Neuronal stem cell (in vitro differentiated cells): ENCODE measurements around the gene ALPL.

ENCODE experiments used
- DNase-seq: peaks from one replicate; pipeline ENCODE4 v3.0.0-alpha.2; 2013; ENCODE audit warnings: low spot score
- H2AFZ ChIP-seq: one replicate; pipeline ENCODE4 v1.6.1; 2013; ENCODE audit warnings: mild to moderate bottlenecking, low read length, inconsistent platforms
- H2AK5ac ChIP-seq: 2 replicates; pipeline ENCODE4 v1.6.1; 2013; ENCODE audit warnings: low read depth, mild to moderate bottlenecking, inconsistent platforms, low read length, moderate library complexity, mixed read lengths
- H2BK120ac ChIP-seq: 2 replicates; pipeline ENCODE4 v1.6.1; 2013; ENCODE audit warnings: low read depth, mild to moderate bottlenecking, inconsistent platforms, low read length, moderate library complexity, mixed read lengths
- H2BK12ac ChIP-seq: one replicate; pipeline ENCODE4 v1.6.1; 2013; ENCODE audit warnings: low read length, inconsistent platforms
- H2BK15ac ChIP-seq: 2 replicates; pipeline ENCODE4 v1.6.1; 2013; ENCODE audit warnings: mild to moderate bottlenecking, low read length, inconsistent platforms, mixed read lengths
- H2BK5ac ChIP-seq: one replicate; pipeline ENCODE4 v1.6.1; 2013; ENCODE audit warnings: inconsistent platforms, mild to moderate bottlenecking, low read length, moderate library complexity
- H3K14ac ChIP-seq: one replicate; pipeline ENCODE4 v1.6.1; 2013; ENCODE audit warnings: low read length, inconsistent platforms
- H3K18ac ChIP-seq: 2 replicates; pipeline ENCODE4 v1.6.1; 2013; ENCODE audit warnings: low read length, inconsistent platforms
- H3K23ac ChIP-seq: 2 replicates; pipeline ENCODE4 v1.6.1; 2013; ENCODE audit warnings: low read depth, mild to moderate bottlenecking, mixed read lengths, low read length, inconsistent platforms; ENCODE audit not compliant: poor library complexity
- H3K27ac ChIP-seq: replicated peaks from 3 replicates; pipeline ENCODE4 v1.5.1; 2013; ENCODE audit warnings: low read length, inconsistent platforms
- H3K27me3 ChIP-seq, 3 experiments: 2 replicates each; pipeline ENCODE4 v1.6.1; 2013; ENCODE audit warnings: low read length in 3 of 3, mild to moderate bottlenecking in 2 of 3, inconsistent platforms in 1 of 3, low read depth in 1 of 3, mixed read lengths in 1 of 3, moderate library complexity in 1 of 3; ENCODE audit not compliant: control insufficient read depth in 3 of 3, insufficient read depth in 3 of 3
- H3K36me3 ChIP-seq, 2 donors: replicated peaks in 1 of 2; 2 replicates each; pipeline ENCODE4 v1.6.1; 2013; ENCODE audit warnings: low read length in 2 of 2; ENCODE audit not compliant: control insufficient read depth in 2 of 2, insufficient read depth in 2 of 2
- H3K4ac ChIP-seq: 2 replicates; pipeline ENCODE4 v1.6.1; 2013; ENCODE audit warnings: inconsistent platforms, mild to moderate bottlenecking, low read length, moderate library complexity
- H3K4me1 ChIP-seq, 2 donors: 1 replicate in 1 of 2; 2 replicates in 1 of 2; pipeline ENCODE4 v1.6.1; 2013; ENCODE audit warnings: low read length in 2 of 2, low read depth in 1 of 2; ENCODE audit not compliant: control insufficient read depth in 2 of 2, insufficient read depth in 1 of 2
- H3K4me2 ChIP-seq: one replicate; pipeline ENCODE4 v1.6.1; 2013; ENCODE audit warnings: mild to moderate bottlenecking, low read length, inconsistent platforms; ENCODE audit not compliant: insufficient read depth, poor library complexity, severe bottlenecking
- H3K4me3 ChIP-seq, 2 donors: 2 replicates each; pipeline ENCODE4 v1.5.1; 2013; ENCODE audit warnings: low read length in 2 of 2, mild to moderate bottlenecking in 2 of 2, inconsistent platforms in 1 of 2, moderate library complexity in 1 of 2
- H3K79me1 ChIP-seq: one replicate; pipeline ENCODE4 v1.6.1; 2013; ENCODE audit warnings: low read depth, mild to moderate bottlenecking, inconsistent platforms, low read length, moderate library complexity
- H3K9ac ChIP-seq: one replicate; pipeline ENCODE4 v1.6.1; 2013; ENCODE audit warnings: mild to moderate bottlenecking, low read depth, low read length, inconsistent platforms; ENCODE audit not compliant: poor library complexity
- H3K9me3 ChIP-seq, 2 donors: replicated peaks in 1 of 2; 2 replicates each; pipeline versions ENCODE3 to v1.6.1; 2013; ENCODE audit warnings: low read length in 2 of 2, mild to moderate bottlenecking in 2 of 2, inconsistent platforms in 1 of 2, low read depth in 1 of 2, mixed read lengths in 1 of 2, moderate library complexity in 1 of 2; ENCODE audit not compliant: control insufficient read depth in 2 of 2, insufficient read depth in 1 of 2
- H4K8ac ChIP-seq: one replicate; pipeline ENCODE4 v1.6.1; 2013; ENCODE audit warnings: low read depth, mild to moderate bottlenecking, inconsistent platforms, low read length, moderate library complexity
- H4K91ac ChIP-seq: one replicate; pipeline ENCODE4 v1.6.1; 2013; ENCODE audit warnings: low read length, low read depth, mild to moderate bottlenecking, inconsistent platforms; ENCODE audit not compliant: poor library complexity
- WGBS, 2 donors: extraction: QIAGEN DNeasy Blood & Tissue Kit; methylation state at CpG; one replicate each; pipeline ENCODE4 v1.1.7; 2013; ENCODE audit warnings: missing lambda C conversion rate in 2 of 2, mixed read lengths in 1 of 2; ENCODE audit not compliant: insufficient read length in 2 of 2, insufficient replicate concordance in 1 of 2; ENCODE audit errors: extremely low coverage in 2 of 2; 5-methylcytosine and 5-hydroxymethylcytosine counted together

ALPL gene

GRCh38 chr1:21534146-21534545 lies 24.9 kb downstream of the ALPL start:
- H2AFZ ChIP-seq: no peak overlapping the region
- no peak overlapping the region for H2BK120ac ChIP-seq
- peaks cover 0 to 5% of the 10 kb centered on the region in 2 donors for H3K36me3 ChIP-seq
- no peak overlapping the region for H2BK5ac ChIP-seq
- H3K4me1 ChIP-seq: peaks cover 14% of the 10 kb centered on the region in 2 donors
- H3K4ac ChIP-seq: no peak overlapping the region
- H3K18ac ChIP-seq: no peak overlapping the region
- DNase-seq: no peak
- no peaks in the 10 kb centered on the region for H3K27me3 ChIP-seq
- H3K23ac ChIP-seq: no peak overlapping the region
- H3K9me3 ChIP-seq: no peaks in the 10 kb centered on the region
- no peak overlapping the region for H2AK5ac ChIP-seq
- H2BK12ac ChIP-seq: no peak overlapping the region
- H3K9ac ChIP-seq: no peak overlapping the region
- H2BK15ac ChIP-seq: no peak overlapping the region
- H3K4me3 ChIP-seq: no peak overlapping the region
- no CpG with 5 or more reads among the region's 5 CpGs for WGBS, 2 donors
- H4K91ac ChIP-seq: no peak overlapping the region
- H3K79me1 ChIP-seq: peaks cover 14% of the 10 kb centered on the region
- H3K14ac ChIP-seq: no peak overlapping the region
- H3K4me2 ChIP-seq: no peak overlapping the region
- H4K8ac ChIP-seq: no peak overlapping the region
- H3K27ac ChIP-seq: no peak overlapping the region

GRCh38 chr1:21534674-21535378 lies 25.6 kb downstream of the ALPL start:
- Histone ChIP-seq H3K27ac (peak overlapping the region; percentile 5), H3K9ac (no peak overlapping the region), H3K14ac (no peak overlapping the region), H3K9me3 (no peaks in the 10 kb centered on the region), H2BK5ac (no peak overlapping the region), H3K4me2 (no peak overlapping the region), H3K79me1 (peaks cover 14% of the 10 kb centered on the region), H3K4ac (no peak overlapping the region), H2AK5ac (no peak overlapping the region), H4K8ac (no peak overlapping the region), H3K23ac (no peak overlapping the region), H2BK15ac (no peak overlapping the region), H2BK12ac (no peak overlapping the region), H3K27me3 (no peaks in the 10 kb centered on the region), H2AFZ (no peak overlapping the region), H2BK120ac (no peak overlapping the region), H4K91ac (no peak overlapping the region), H3K4me1 (peaks cover 14% of the 10 kb centered on the region in 2 donors), H3K4me3 (no peak overlapping the region), H3K18ac (no peak overlapping the region), H3K36me3 (peaks cover 0 to 5% of the 10 kb centered on the region in 2 donors)
- WGBS, 2 donors: no CpG with 5 or more reads among the region's 11 CpGs
- peak; percentile 33 for DNase-seq

- Histone ChIP-seq H3K9me3 (no peaks in the 10 kb centered on the region), H3K18ac (no peak overlapping the region), H3K4me1 (peaks cover 10 to 14% of the 10 kb centered on the region in 2 donors), H3K4ac (no peak overlapping the region), H3K27me3 (no peaks in the 10 kb centered on the region), H2BK120ac (no peak overlapping the region), H4K91ac (no peak overlapping the region), H2BK12ac (no peak overlapping the region), H3K27ac (no peak overlapping the region), H3K14ac (no peak overlapping the region), H3K4me3 (no peak overlapping the region), H2AFZ (no peak overlapping the region), H2AK5ac (no peak overlapping the region), H2BK15ac (no peak overlapping the region), H2BK5ac (no peak overlapping the region), H3K9ac (no peak overlapping the region), H4K8ac (no peak overlapping the region), H3K23ac (no peak overlapping the region), H3K79me1 (peaks cover 14% of the 10 kb centered on the region), H3K4me2 (no peak overlapping the region), H3K36me3 (peaks cover 0 to 5% of the 10 kb centered on the region in 2 donors)
- no peak for DNase-seq
- WGBS, 2 donors: no CpG with 5 or more reads among the region's 2 CpGs
These were observed 27.0 kb downstream of the ALPL start for GRCh38 chr1:21536218-21536617.

- WGBS, 2 donors: no CpG with 5 or more reads among the region's 12 CpGs
- H3K9me3 ChIP-seq: no peaks in the 10 kb centered on the region
- no peaks in the 10 kb centered on the region for H3K27me3 ChIP-seq
- peak overlapping the region; percentile 54 for H3K18ac ChIP-seq
- no peak overlapping the region for H2BK5ac ChIP-seq
- H4K8ac ChIP-seq: no peak overlapping the region
- H3K4ac ChIP-seq: no peak overlapping the region
- no peak for DNase-seq
- peaks cover 12% of the 10 kb centered on the region for H3K79me1 ChIP-seq
- no peak overlapping the region for H3K4me2 ChIP-seq
- no peak overlapping the region for H3K23ac ChIP-seq
- H3K36me3 ChIP-seq: peaks cover 0 to 4% of the 10 kb centered on the region in 2 donors
- peaks cover 5 to 14% of the 10 kb centered on the region in 2 donors for H3K4me1 ChIP-seq
- peak overlapping the region in 1 of 2 donors; percentile 33 for H3K4me3 ChIP-seq
- no peak overlapping the region for H2AFZ ChIP-seq
- no peak overlapping the region for H2AK5ac ChIP-seq
- no peak overlapping the region for H2BK12ac ChIP-seq
- peak overlapping the region; percentile 60 for H3K14ac ChIP-seq
- no peak overlapping the region for H4K91ac ChIP-seq
- no peak overlapping the region for H2BK15ac ChIP-seq
- no peak overlapping the region for H3K27ac ChIP-seq
- no peak overlapping the region for H2BK120ac ChIP-seq
- peak overlapping the region; percentile 79 for H3K9ac ChIP-seq
These were observed 28.3 kb downstream of the ALPL start for GRCh38 chr1:21537511-21537931.
